ENCODE measurements around the gene NCAM1. TPM values are rescaled to one million over a fixed set of nuclear protein-coding genes. Genes with fewer than 3 reads are reported as not detected.

NCAM1 gene
- total RNA-seq, 1 experiment from 2014 or later = 0.22 TPM

GRCh38 chr11:113242767-113243397, 281.7 kb downstream of the NCAM1 start:
- intact Hi-C loops (cut with micrococcal nuclease) = no loop called here
- no peaks in the 10 kb centered on the region for H3K9me2 ChIP-seq (ENCODE audit: insufficient read depth)
- POLR2A ChIA-PET = no interaction called here
- no peak overlapping the region for H3K4me2 ChIP-seq (ENCODE audit: low read length)
- no peaks in the 10 kb centered on the region for H3K79me2 ChIP-seq (ENCODE audit: insufficient read depth, low read length)
- DNase-seq (ENCODE audit: low read depth, low spot score) (no peak), ATAC-seq (no peak)
- no peak overlapping the region for H2AFZ ChIP-seq (ENCODE audit: low read depth, low read length, poor library complexity, severe bottlenecking)
- H3K9ac ChIP-seq (ENCODE audit: low read length) = no peak overlapping the region
- H3K27ac ChIP-seq (ENCODE audit: low read depth, low read length) = no peak overlapping the region
- H3K36me3 ChIP-seq (ENCODE audit: control insufficient read depth in 1 of 2, insufficient read depth in 2 of 2, low read length in 2 of 2) = no peaks in the 10 kb centered on the region
- RAD21 ChIA-PET (ENCODE audit: low non-redundant PET in 1 of 2, low total read pairs in 2 of 2, uncharacterized antibody in 2 of 2, unreplicated experiment in 2 of 2) = no interaction called here
- TF ChIP-seq YY1 (IDR thresholded peaks at IDR 0.05; ENCODE audit: extremely low read depth, insufficient replicate concordance, low read depth, low read length) (no peak), MAX (IDR thresholded peaks at IDR 0.05) (no peak), CEBPB (IDR thresholded peaks at IDR 0.05; ENCODE audit: low read depth) (no peak), ZBTB33 (IDR thresholded peaks at IDR 0.05; ENCODE audit: extremely low read depth, insufficient replicate concordance, low read length) (no peak), FOSL1 (IDR thresholded peaks at IDR 0.05; ENCODE audit: low read depth) (no peak), CTCF (IDR thresholded peaks at IDR 0.05 in 2 of 3, conservative IDR thresholded peaks at IDR 0.05 in 1 of 3; ENCODE audit: borderline replicate concordance in 1 of 3, insufficient read depth in 1 of 3, low read depth in 2 of 3, low read length in 2 of 3) (no peak)
- H3K9me3 ChIP-seq (ENCODE audit: control insufficient read depth in 1 of 2, insufficient read depth in 1 of 2, low read depth in 1 of 2, low read length in 2 of 2) = no peaks in the 10 kb centered on the region
- no peak overlapping the region for H3K4me3 ChIP-seq (replicated peaks in 1 of 2; ENCODE audit: low read depth in 1 of 2, low read length in 2 of 2)
- H3K27me3 ChIP-seq (ENCODE audit: insufficient read depth, low read length) = peaks cover 78% of the 10 kb centered on the region
- no peaks in the 10 kb centered on the region for H3K4me1 ChIP-seq (ENCODE audit: control insufficient read depth in 1 of 2, insufficient read depth in 2 of 2, low read length in 2 of 2)
- H4K20me1 ChIP-seq (ENCODE audit: insufficient read depth) = no peaks in the 10 kb centered on the region
- no TSS peak for BruUV-seq (replicated peaks)
- CTCF ChIA-PET = interaction anchor here (0.6 kb wide), 1 partner anchor 1882 kb away, joined by 3 read pairs; no protein-coding TSS in a partner anchor
